LNCAP (cell line): ENCODE data around the gene CD302.

ENCODE experiments used
- CTCF ChIP-seq: fragments of 450-650 bp; IDR thresholded peaks from 2 replicates; pipeline ENCODE4 v1.5.1; 2017; ENCODE audit warnings: mild to moderate bottlenecking

CD302 gene

GRCh38 chr2:159818940-159819339 is 20.9 kb upstream of the CD302 start:
- TF ChIP-seq CTCF, result no peak

GRCh38 chr2:159817283-159817682 is 19.3 kb upstream of the CD302 start:
- TF ChIP-seq CTCF, result no peak

GRCh38 chr2:159811232-159811631 is 13.2 kb upstream of the CD302 start:
- no peak for TF ChIP-seq CTCF

- no peak for TF ChIP-seq CTCF
These were observed 10.0 kb upstream of the CD302 start for GRCh38 chr2:159808032-159808425.

- TF ChIP-seq CTCF, result peak; percentile 71
These were observed 9.4 kb upstream of the CD302 start for GRCh38 chr2:159807183-159808031.

GRCh38 chr2:159804941-159805340 is 6.9 kb upstream of the CD302 start:
- no peak for TF ChIP-seq CTCF

GRCh38 chr2:159803235-159803962 is 5.4 kb upstream of the CD302 start:
- no peak for TF ChIP-seq CTCF
